Colonic mucosa (tissue), 4 donors: ENCODE data around the gene ATF6. TPM values are rescaled to one million over a fixed set of nuclear protein-coding genes. Genes with fewer than 3 reads are reported as not detected.

Experiments used
- DNase-seq: peaks from one replicate; pipeline ENCODE4 v3.0.0-alpha.2; 2020
- H3K27ac ChIP-seq: fragments of 200-600 bp; one replicate; pipeline ENCODE4 v1.8.0; 2021
- H3K27me3 ChIP-seq: fragments of 200-600 bp; one replicate; pipeline ENCODE4 v1.8.0; 2021
- H3K36me3 ChIP-seq: fragments of 200-600 bp; one replicate; pipeline ENCODE4 v1.8.0; 2021
- H3K4me1 ChIP-seq: fragments of 200-600 bp; one replicate; pipeline ENCODE4 v1.8.0; 2021; ENCODE audit warnings: mild to moderate bottlenecking
- H3K4me3 ChIP-seq: fragments of 200-600 bp; one replicate; pipeline ENCODE4 v1.8.0; 2021
- H3K9ac ChIP-seq, 2 donors: one replicate each; pipeline ENCODE4 v1.7.0; 2013; ENCODE audit warnings: control low read depth in 2 of 2, low read depth in 2 of 2, low read length in 2 of 2
- H3K9me3 ChIP-seq: fragments of 200-600 bp; one replicate; pipeline ENCODE4 v1.8.0; 2021
- intact Hi-C: fragments of 100-400 bp; cut with DNase I; formaldehyde crosslinking; loops from one replicate; pipeline ENCODE4 v1.14.1; 2022
- total RNA-seq, 2 donors: library from RNA; stranded (reverse); fragmentation: NEBNext Ultra II Directional in 1 of 2; extraction: Animal tissue kit (Norgen Biotek cat#: 25700) in 1 of 2; gene quantifications; one replicate each; pipeline ENCODE4 v1.2.1, GENCODE V29; 2021
- TF ChIP-seq, protein P1 (sequence below): fragments of 200-600 bp; IDR thresholded peaks from one replicate; pipeline ENCODE4 v1.8.0; 2022; ENCODE audit warnings: antibody characterized with exemption, mild to moderate bottlenecking
- donor health status: healthy.
- donor health status: DM: no; HTN: no; CAD: no.
- donor health status: DM: no; HTN: no; CAD: no.

The ATF6 gene
- total RNA-seq, 2 donors from 2014 or later, result 19.6 to 24.2 TPM

DNA sequence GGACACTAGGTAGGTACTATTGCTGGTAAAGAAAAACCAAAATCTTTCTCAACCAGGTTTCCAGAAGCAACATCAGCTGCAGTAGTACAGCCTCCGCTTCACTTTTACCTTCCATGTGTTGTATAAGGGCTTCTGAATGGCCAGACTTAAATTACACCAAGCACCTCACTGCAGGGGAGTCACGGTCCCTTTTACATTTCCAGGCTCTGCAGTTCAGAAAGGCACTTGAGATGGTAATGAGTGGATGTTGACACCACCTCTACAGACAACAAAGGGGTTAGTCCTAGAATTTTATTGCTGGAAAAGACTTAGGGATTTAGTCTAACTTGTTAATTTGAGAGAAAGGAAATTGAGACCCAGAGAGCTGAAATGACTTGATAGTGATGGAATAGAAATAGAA, 28.5 kb upstream of the ATF6 start:
- Histone ChIP-seq H3K9me3 (no peaks in the 10 kb centered on the region), H3K36me3 (no peaks in the 10 kb centered on the region), H3K27me3 (no peaks in the 10 kb centered on the region), H3K4me3 (no peak overlapping the region), H3K4me1 (no peaks in the 10 kb centered on the region), H3K9ac (no peak overlapping the region), H3K27ac (no peak overlapping the region)
- no peak for DNase-seq
- TF ChIP-seq, protein P1, sequence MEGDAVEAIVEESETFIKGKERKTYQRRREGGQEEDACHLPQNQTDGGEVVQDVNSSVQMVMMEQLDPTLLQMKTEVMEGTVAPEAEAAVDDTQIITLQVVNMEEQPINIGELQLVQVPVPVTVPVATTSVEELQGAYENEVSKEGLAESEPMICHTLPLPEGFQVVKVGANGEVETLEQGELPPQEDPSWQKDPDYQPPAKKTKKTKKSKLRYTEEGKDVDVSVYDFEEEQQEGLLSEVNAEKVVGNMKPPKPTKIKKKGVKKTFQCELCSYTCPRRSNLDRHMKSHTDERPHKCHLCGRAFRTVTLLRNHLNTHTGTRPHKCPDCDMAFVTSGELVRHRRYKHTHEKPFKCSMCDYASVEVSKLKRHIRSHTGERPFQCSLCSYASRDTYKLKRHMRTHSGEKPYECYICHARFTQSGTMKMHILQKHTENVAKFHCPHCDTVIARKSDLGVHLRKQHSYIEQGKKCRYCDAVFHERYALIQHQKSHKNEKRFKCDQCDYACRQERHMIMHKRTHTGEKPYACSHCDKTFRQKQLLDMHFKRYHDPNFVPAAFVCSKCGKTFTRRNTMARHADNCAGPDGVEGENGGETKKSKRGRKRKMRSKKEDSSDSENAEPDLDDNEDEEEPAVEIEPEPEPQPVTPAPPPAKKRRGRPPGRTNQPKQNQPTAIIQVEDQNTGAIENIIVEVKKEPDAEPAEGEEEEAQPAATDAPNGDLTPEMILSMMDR, result no peak
- intact Hi-C loops, result no loop called here

DNA sequence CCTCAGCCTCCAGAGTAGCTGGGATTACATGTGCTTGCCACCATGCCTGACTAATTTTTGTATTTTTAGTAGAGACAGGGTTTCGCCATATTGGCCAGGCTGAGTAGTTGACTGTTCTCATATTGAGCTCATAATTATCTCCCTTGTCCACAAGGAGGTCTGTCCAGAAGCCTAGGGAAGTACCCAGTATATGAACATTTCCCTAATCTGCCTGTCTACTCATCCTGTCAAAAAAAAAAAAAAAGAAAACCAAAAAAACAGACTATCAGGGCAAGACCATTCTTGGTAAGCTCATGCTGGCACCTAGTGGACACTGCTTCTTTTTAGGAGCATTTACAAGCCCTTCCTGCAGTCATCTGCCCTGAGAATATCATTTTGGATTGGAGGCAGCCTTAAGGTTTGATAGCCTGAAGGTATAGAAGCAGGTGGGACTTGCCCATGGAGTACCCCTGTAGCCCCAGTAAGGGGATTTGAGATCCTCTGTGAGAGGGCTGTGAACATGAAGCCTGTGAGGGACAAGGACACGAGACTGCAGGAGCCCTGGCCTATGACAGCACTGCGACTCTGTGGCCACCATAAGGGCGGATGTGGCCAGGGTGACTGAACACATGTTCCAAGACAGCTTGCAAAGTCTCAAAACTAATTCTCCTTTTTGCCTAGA, 27.4 kb upstream of the ATF6 start:
- H3K9me3 ChIP-seq, result no peaks in the 10 kb centered on the region
- H3K9ac ChIP-seq, result no peak overlapping the region
- intact Hi-C loops, result no loop called here
- no peaks in the 10 kb centered on the region for H3K27me3 ChIP-seq
- no peak overlapping the region for H3K4me3 ChIP-seq
- TF ChIP-seq, protein P1, result peak; percentile 21
- no peaks in the 10 kb centered on the region for H3K36me3 ChIP-seq
- DNase-seq, result peak; percentile 30
- H3K27ac ChIP-seq, result peak overlapping the region; percentile 24
- no peaks in the 10 kb centered on the region for H3K4me1 ChIP-seq

DNA sequence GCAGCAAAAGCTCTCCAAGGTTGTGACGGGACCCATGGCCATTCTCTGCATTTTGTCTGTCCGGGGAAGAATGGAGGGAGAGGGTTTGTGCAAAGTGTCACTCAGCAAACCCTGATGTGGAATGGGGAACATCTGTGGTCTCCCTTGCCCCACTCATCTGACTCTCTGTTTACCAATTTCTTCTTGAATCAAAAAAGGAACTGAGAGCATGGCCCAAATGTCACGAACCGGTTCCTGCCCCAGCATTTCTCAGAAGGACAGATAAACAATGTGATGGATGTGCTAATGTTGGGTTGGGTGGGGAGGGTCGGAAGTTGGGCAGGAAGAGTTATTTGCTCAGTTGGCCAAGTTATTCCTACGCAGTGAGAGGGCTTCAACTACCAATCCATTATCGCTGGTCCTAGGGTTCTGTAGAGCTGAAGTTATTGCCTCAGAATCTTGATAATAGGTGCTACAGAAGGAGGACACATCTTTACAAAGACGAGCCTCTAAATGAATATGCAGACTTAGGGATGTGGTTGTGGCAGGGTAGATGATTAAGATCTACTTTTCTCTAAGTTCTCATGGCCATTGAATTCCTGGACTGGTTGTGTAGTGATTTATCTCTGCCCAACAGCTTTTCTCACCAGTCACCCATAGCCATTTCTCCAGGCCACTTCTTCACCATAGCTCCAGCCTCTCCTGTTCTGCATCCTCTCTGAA, 26.1 kb upstream of the ATF6 start:
- no peaks in the 10 kb centered on the region for H3K4me1 ChIP-seq
- H3K4me3 ChIP-seq, result no peak overlapping the region
- H3K36me3 ChIP-seq, result no peaks in the 10 kb centered on the region
- H3K27ac ChIP-seq, result peak overlapping the region; percentile 24
- no peak for DNase-seq
- H3K9ac ChIP-seq, result no peak overlapping the region
- intact Hi-C loops, result loop anchor here (5.0 kb wide), 2 partner anchors 93 to 253 kb away; no protein-coding TSS in a partner anchor
- TF ChIP-seq, protein P1, result no peak
- no peaks in the 10 kb centered on the region for H3K27me3 ChIP-seq
- H3K9me3 ChIP-seq, result no peaks in the 10 kb centered on the region

DNA sequence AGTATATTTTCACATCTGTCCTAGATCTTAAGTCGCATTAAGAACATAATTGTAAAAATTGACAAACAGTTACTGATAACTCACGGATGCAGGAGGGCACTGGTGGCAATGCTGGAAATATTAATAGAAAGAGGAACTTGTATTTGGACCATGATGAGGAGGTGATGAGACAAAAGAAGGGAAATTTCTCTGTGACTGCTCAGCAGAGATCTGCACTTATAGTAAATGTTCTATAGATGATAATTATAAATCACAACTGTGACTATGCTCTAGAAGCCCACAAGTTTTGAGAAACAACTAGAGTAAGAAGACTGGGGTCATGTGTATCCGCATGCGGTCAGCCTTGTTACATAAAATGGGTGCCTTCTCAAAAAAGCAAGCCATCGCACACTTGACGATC, 25.2 kb upstream of the ATF6 start:
- Histone ChIP-seq H3K4me3 (no peak overlapping the region), H3K27me3 (no peaks in the 10 kb centered on the region), H3K27ac (no peak overlapping the region), H3K9ac (no peak overlapping the region), H3K9me3 (no peaks in the 10 kb centered on the region), H3K4me1 (no peaks in the 10 kb centered on the region), H3K36me3 (no peaks in the 10 kb centered on the region)
- no peak for DNase-seq
- TF ChIP-seq, protein P1, result no peak
- intact Hi-C loops, result loop anchor here (5.0 kb wide), 2 partner anchors 94 to 254 kb away; no protein-coding TSS in a partner anchor

DNA sequence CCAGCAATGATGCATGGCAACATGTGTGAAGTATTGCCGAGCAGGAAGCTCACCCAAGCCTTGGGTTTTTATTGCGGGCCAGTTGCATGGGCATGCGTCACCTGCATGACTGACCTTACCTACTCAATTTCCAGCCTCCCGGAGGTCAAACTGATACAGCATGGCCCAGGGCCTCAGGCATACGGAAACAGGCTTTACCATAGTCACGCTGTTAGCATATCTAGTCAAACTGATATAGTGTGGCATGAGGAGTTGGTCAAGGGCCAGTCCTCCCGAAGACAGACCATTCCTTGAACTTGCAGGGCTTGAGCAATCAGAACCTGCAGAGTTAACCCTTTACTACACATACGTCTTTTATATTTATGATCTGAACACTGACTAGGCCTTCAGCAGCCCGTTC, 22.9 kb upstream of the ATF6 start:
- Histone ChIP-seq H3K27ac (no peak overlapping the region), H3K27me3 (no peaks in the 10 kb centered on the region), H3K9me3 (no peaks in the 10 kb centered on the region), H3K4me1 (no peaks in the 10 kb centered on the region), H3K9ac (no peak overlapping the region), H3K36me3 (no peaks in the 10 kb centered on the region), H3K4me3 (no peak overlapping the region)
- TF ChIP-seq, protein P1, result no peak
- intact Hi-C loops, result loop anchor here (5.0 kb wide), 2 partner anchors 96 to 256 kb away; no protein-coding TSS in a partner anchor
- no peak for DNase-seq
